ENCODE results near the gene C10orf71. TPM values are rescaled to one million over a fixed set of nuclear protein-coding genes. Genes with fewer than 3 reads are reported as not detected.

C10orf71 gene
- polyA plus RNA-seq, 1 donor from 2014 or later, result not detected

GRCh38 chr10:49366460-49366859 lies 67.5 kb downstream of the C10orf71 start:
- TF ChIP-seq EZH2 (IDR thresholded peaks at IDR 0.05; ENCODE audit: borderline replicate concordance, insufficient read depth, low read length, poor library complexity, severe bottlenecking), result no peak
- TF ChIP-seq MXI1 (conservative IDR thresholded peaks at IDR 0.05; ENCODE audit: poor library complexity, severe bottlenecking), result no peak
- no peak for TF ChIP-seq CTCF (IDR thresholded peaks at IDR 0.05; ENCODE audit: poor library complexity, severe bottlenecking)
- TF ChIP-seq POLR2AphosphoS5 (IDR thresholded peaks at IDR 0.05), result no peak
- TF ChIP-seq TAF1 (IDR thresholded peaks at IDR 0.05; ENCODE audit: low read depth), result no peak
- TF ChIP-seq SMC3 (conservative IDR thresholded peaks at IDR 0.05; ENCODE audit: poor library complexity), result no peak
- no peak for TF ChIP-seq REST (IDR thresholded peaks at IDR 0.05; ENCODE audit: borderline replicate concordance)
- TF ChIP-seq EP300 (conservative IDR thresholded peaks at IDR 0.05; ENCODE audit: poor library complexity, severe bottlenecking), result no peak
- no peak overlapping the region for H3K27ac ChIP-seq (ENCODE audit: low read length)
- H3K27me3 ChIP-seq (ENCODE audit: insufficient read depth, low read depth, low read length), result no peaks in the 10 kb centered on the region

GRCh38 chr10:49367600-49367999 lies 68.6 kb downstream of the C10orf71 start:
- H3K79me2 ChIP-seq (replicated peaks; ENCODE audit: insufficient read depth, low read length), result no peaks in the 10 kb centered on the region
- H2AFZ ChIP-seq (ENCODE audit: low read depth, low read length), result no peak overlapping the region
- H3K27me3 ChIP-seq (ENCODE audit: insufficient read depth, low read depth, low read length), result no peaks in the 10 kb centered on the region
- no peak overlapping the region for H3K4me3 ChIP-seq (ENCODE audit: low read length)
- no peaks in the 10 kb centered on the region for H3K36me3 ChIP-seq (ENCODE audit: insufficient read depth, low read length)
- H3K9me3 ChIP-seq (ENCODE audit: low read length), result no peaks in the 10 kb centered on the region
- H3K9ac ChIP-seq (ENCODE audit: low read length), result no peak overlapping the region
- TF ChIP-seq CTCF (IDR thresholded peaks at IDR 0.05; ENCODE audit: poor library complexity, severe bottlenecking) (no peak), SMC3 (conservative IDR thresholded peaks at IDR 0.05; ENCODE audit: poor library complexity) (no peak), RAD21 (conservative IDR thresholded peaks at IDR 0.05) (no peak)
- no peak overlapping the region for H3K27ac ChIP-seq (ENCODE audit: low read length)
- H3K9me2 ChIP-seq (ENCODE audit: insufficient read depth, low read length), result no peaks in the 10 kb centered on the region
- H3K4me2 ChIP-seq (ENCODE audit: low read length), result no peak overlapping the region
- no peaks in the 10 kb centered on the region for H3F3A ChIP-seq (ENCODE audit: insufficient read depth, low read length, poor library complexity, severe bottlenecking)
- H4K20me1 ChIP-seq (ENCODE audit: insufficient read depth), result no peaks in the 10 kb centered on the region

More at GRCh38 chr10:49366460-49366859, 67.5 kb downstream of the C10orf71 start:
- Histone ChIP-seq H3K9me2 (ENCODE audit: insufficient read depth, low read length) (no peaks in the 10 kb centered on the region), H3K9me3 (ENCODE audit: low read length) (no peaks in the 10 kb centered on the region), H3K79me2 (replicated peaks; ENCODE audit: insufficient read depth, low read length) (no peaks in the 10 kb centered on the region), H2AFZ (ENCODE audit: low read depth, low read length) (no peak overlapping the region), H3K9ac (ENCODE audit: low read length) (no peak overlapping the region), H3K4me2 (ENCODE audit: low read length) (no peak overlapping the region), H3F3A (ENCODE audit: insufficient read depth, low read length, poor library complexity, severe bottlenecking) (no peaks in the 10 kb centered on the region), H3K36me3 (ENCODE audit: insufficient read depth, low read length) (no peaks in the 10 kb centered on the region), H4K20me1 (ENCODE audit: insufficient read depth) (no peaks in the 10 kb centered on the region), H3K4me3 (ENCODE audit: low read length) (no peak overlapping the region)

Data from neural cell (in vitro differentiated cells).